CD4-positive, CD25-positive, alpha-beta regulatory T cell (primary cell): Measurements from ENCODE around the gene STOML3. TPM values are rescaled to one million over a fixed set of nuclear protein-coding genes. Genes with fewer than 3 reads are reported as not detected.

Experiments
- ATAC-seq, 2 donors: fragments of 150-1000 bp; cut with Tn5 transposase; one replicate each; pipeline ENCODE4 v1.10.0; 2021; ENCODE audit warnings: low read depth in 2 of 2, moderate number of reproducible peaks in 2 of 2, moderate library complexity in 1 of 2
- DNase-seq, 3 donors: peaks; one replicate each; pipeline versions ENCODE4 v3.0.0 to v3.0.0-alpha.2; 2012 to 2022; ENCODE audit warnings: mixed read lengths in 1 of 3
- H3K27ac ChIP-seq: one replicate; pipeline ENCODE4 v1.7.0; 2013; ENCODE audit warnings: mild to moderate bottlenecking, low read length; ENCODE audit not compliant: insufficient read depth, poor library complexity, severe bottlenecking
- H3K27me3 ChIP-seq: one replicate; pipeline ENCODE4 v1.7.0; 2013; ENCODE audit warnings: low read length; ENCODE audit not compliant: control insufficient read depth, insufficient read depth
- H3K36me3 ChIP-seq: one replicate; pipeline ENCODE4 v1.7.0; 2013; ENCODE audit warnings: mild to moderate bottlenecking, low read length, moderate library complexity; ENCODE audit not compliant: control insufficient read depth, insufficient read depth
- H3K4me1 ChIP-seq: 2 replicates; pipeline ENCODE4 v1.7.0; 2013; ENCODE audit warnings: mild to moderate bottlenecking, low read length; ENCODE audit not compliant: insufficient read depth, control insufficient read depth, poor library complexity, severe bottlenecking
- H3K4me3 ChIP-seq: one replicate; pipeline ENCODE4 v1.7.0; 2013; ENCODE audit warnings: low read depth, mild to moderate bottlenecking, low read length, moderate library complexity
- H3K9me3 ChIP-seq, 2 experiments: 1 replicate in 1 of 2; 2 replicates in 1 of 2; pipeline ENCODE4 v1.7.0; 2013; ENCODE audit warnings: low read length in 2 of 2, mild to moderate bottlenecking in 1 of 2, moderate library complexity in 1 of 2; ENCODE audit not compliant: control insufficient read depth in 2 of 2
- H3K27ac Mint-ChIP-seq, 3 donors: one replicate each; pipeline ENCODE4 v1.8.0; 2020 to 2022; ENCODE audit warnings: mild to moderate bottlenecking in 3 of 3, mixed read lengths in 3 of 3, moderate library complexity in 2 of 3
- H3K27me3 Mint-ChIP-seq: one replicate; pipeline ENCODE4 v1.8.0; 2022; ENCODE audit warnings: mild to moderate bottlenecking, mixed read lengths
- H3K36me3 Mint-ChIP-seq: one replicate; pipeline ENCODE4 v1.8.0; 2020; ENCODE audit warnings: mixed read lengths
- H3K4me1 Mint-ChIP-seq, 4 donors: one replicate each; pipeline ENCODE4 v1.8.0; 2020 to 2022; ENCODE audit warnings: mixed read lengths in 4 of 4, mild to moderate bottlenecking in 1 of 4
- H3K4me3 Mint-ChIP-seq, 4 donors: one replicate each; pipeline ENCODE4 v1.8.0; 2020 to 2022; ENCODE audit warnings: mild to moderate bottlenecking in 4 of 4, mixed read lengths in 4 of 4, moderate library complexity in 3 of 4
- H3K9me3 Mint-ChIP-seq, 7 donors: one replicate each; pipeline ENCODE4 v1.8.0; 2020 to 2022; ENCODE audit warnings: mixed read lengths in 7 of 7, mild to moderate bottlenecking in 3 of 7, moderate library complexity in 2 of 7
- polyA plus RNA-seq, 4 donors: library from polyadenylated mRNA; unstranded; fragments of 300-500 nt; fragmentation: Illumina TruSeq; gene quantifications; one replicate each; pipeline ENCODE4 v1.2.3, GENCODE V29; 2021
- total RNA-seq: library from RNA; stranded (reverse); gene quantifications from one replicate; pipeline ENCODE4 v1.2.3, GENCODE V29; 2022

The STOML3 gene
- total and polyA plus RNA-seq, 5 donors from 2014 or later = not detected

DNA sequence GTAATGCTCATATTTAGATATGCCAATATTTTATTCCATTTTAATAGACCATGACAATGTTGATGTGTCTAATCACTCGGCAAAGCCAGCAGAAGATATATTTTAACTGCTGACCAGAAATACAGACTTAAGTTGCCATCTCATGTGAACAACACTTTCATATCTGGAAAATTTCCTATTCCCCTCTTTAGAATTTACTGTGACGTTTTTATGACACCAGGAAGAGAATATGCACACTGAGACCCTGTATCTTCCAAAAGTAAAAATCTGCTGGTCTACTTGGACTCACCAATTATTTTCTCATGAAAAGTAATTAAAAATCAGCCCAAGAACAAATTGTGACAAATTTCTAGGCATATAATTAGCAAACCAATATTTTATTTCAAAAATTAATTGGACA is 45.2 kb upstream of the STOML3 start:
- peaks cover 45% of the 10 kb centered on the region for H3K4me1 ChIP-seq
- H3K4me1 Mint-ChIP-seq = peaks cover 36 to 75% (median 52%) of the 10 kb centered on the region in 4 donors

DNA sequence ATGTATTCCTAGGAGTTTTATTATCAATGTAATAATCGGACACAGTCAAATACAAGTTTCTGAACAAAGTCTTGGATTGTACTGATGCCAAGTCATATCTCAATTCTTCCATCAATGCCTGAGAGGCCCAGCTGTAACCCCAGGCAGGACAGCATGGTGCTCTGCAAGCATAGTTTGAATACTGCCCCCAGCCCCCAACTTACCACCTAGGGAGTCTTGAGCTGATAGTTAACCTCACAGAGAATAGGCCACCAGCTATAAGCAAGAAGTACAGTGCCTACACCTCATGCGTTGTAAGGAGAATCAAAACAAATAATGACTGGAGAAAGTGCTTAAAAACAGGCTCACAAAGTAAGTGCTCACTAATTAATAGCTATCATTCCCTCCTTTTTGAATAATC is 44.6 kb upstream of the STOML3 start:
- peak overlapping the region; percentile 99 for H3K4me3 ChIP-seq
- ATAC-seq = no peak
- H3K4me1 ChIP-seq = peaks cover 45% of the 10 kb centered on the region
- peaks cover 35 to 72% (median 46%) of the 10 kb centered on the region in 4 donors for H3K4me1 Mint-ChIP-seq
- DNase-seq = no peak
- H3K4me3 Mint-ChIP-seq = peak overlapping the region; percentile 94 to 99 (median 97)
- H3K36me3 ChIP-seq = peaks cover 5% of the 10 kb centered on the region
- H3K27ac ChIP-seq = no peak overlapping the region
- H3K9me3 ChIP-seq = no peaks in the 10 kb centered on the region
- H3K27me3 Mint-ChIP-seq = no peaks in the 10 kb centered on the region
- H3K36me3 Mint-ChIP-seq = no peaks in the 10 kb centered on the region
- peak overlapping the region; percentile 5 to 97 (median 77) for H3K27ac Mint-ChIP-seq
- H3K9me3 Mint-ChIP-seq = no peaks in the 10 kb centered on the region
- no peaks in the 10 kb centered on the region for H3K27me3 ChIP-seq

More for the DNA sequence above, 45.2 kb upstream of the STOML3 start:
- Histone ChIP-seq H3K9me3 (no peaks in the 10 kb centered on the region), H3K27ac (no peak overlapping the region), H3K27me3 (no peaks in the 10 kb centered on the region), H3K4me3 (peak overlapping the region; percentile 99), H3K36me3 (peaks cover 4% of the 10 kb centered on the region)
- no peaks in the 10 kb centered on the region for H3K9me3 Mint-ChIP-seq
- no peak for DNase-seq
- ATAC-seq = no peak
- no peaks in the 10 kb centered on the region for H3K27me3 Mint-ChIP-seq
- H3K27ac Mint-ChIP-seq = peak overlapping the region in 2 of 3 donors; percentile 80 to 97
- peaks cover 2% of the 10 kb centered on the region for H3K36me3 Mint-ChIP-seq
- peak overlapping the region; percentile 94 to 99 (median 97) for H3K4me3 Mint-ChIP-seq

DNA sequence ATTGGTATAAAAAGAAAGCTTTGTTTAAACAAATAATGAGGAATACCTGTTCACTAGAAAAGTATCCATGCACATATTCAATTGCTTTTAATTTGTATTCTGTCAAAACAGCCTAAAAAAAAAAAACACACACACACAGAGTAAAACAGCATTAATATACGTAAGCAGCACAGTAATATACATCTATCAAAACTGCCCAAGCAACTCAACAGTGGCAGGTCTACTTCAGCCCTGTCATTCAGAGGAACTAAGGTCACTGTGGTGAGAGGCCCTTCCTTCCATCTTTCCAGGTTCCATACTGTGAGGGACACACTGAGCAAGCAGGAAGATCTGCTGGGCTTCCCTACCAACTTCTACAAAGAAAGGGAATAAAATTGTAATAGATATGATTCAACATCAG is 43.5 kb upstream of the STOML3 start:
- DNase-seq (no peak), ATAC-seq (no peak)
- Mint-ChIP-seq H3K4me1 (peaks cover 30 to 66% (median 40%) of the 10 kb centered on the region in 4 donors), H3K27me3 (no peaks in the 10 kb centered on the region), H3K4me3 (peak overlapping the region; percentile 39 to 99 (median 74)), H3K9me3 (no peaks in the 10 kb centered on the region), H3K36me3 (no peaks in the 10 kb centered on the region), H3K27ac (peak overlapping the region in 2 of 3 donors; percentile 49 to 73)
- Histone ChIP-seq H3K27ac (no peak overlapping the region), H3K27me3 (no peaks in the 10 kb centered on the region), H3K4me1 (peaks cover 39% of the 10 kb centered on the region), H3K4me3 (peak overlapping the region; percentile 99), H3K9me3 (no peaks in the 10 kb centered on the region), H3K36me3 (peaks cover 13% of the 10 kb centered on the region)

DNA sequence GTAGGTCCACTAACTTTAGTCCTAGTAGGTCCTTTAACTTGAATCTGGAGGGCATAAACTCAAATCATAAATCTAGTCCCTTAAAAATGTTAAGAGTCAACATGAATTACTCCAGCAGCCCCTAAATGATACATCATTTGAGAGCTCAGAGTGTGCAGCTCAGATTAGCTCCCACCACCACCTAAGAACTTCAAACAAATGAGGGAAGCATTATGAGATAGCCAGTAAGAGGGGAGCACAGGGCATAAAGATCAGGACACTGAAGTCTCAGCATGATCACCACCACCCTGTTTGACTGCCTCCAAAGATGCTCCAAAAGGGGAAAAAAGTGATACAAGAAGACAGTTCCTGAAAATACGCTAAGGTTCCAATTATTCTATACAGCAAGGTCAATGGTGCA is 41.5 kb upstream of the STOML3 start:
- Histone ChIP-seq H3K4me3 (no peak overlapping the region), H3K27ac (no peak overlapping the region), H3K36me3 (peaks cover 32% of the 10 kb centered on the region), H3K27me3 (no peaks in the 10 kb centered on the region), H3K9me3 (no peaks in the 10 kb centered on the region), H3K4me1 (peaks cover 33% of the 10 kb centered on the region)
- DNase-seq (no peak), ATAC-seq (no peak)
- H3K9me3 Mint-ChIP-seq = no peaks in the 10 kb centered on the region
- peak overlapping the region in 1 of 4 donors; percentile 35 for H3K4me3 Mint-ChIP-seq
- H3K4me1 Mint-ChIP-seq = peaks cover 27 to 59% (median 45%) of the 10 kb centered on the region in 4 donors
- no peaks in the 10 kb centered on the region for H3K27me3 Mint-ChIP-seq
- H3K27ac Mint-ChIP-seq = peak overlapping the region in 2 of 3 donors; percentile 31 to 76
- H3K36me3 Mint-ChIP-seq = peaks cover 5% of the 10 kb centered on the region

DNA sequence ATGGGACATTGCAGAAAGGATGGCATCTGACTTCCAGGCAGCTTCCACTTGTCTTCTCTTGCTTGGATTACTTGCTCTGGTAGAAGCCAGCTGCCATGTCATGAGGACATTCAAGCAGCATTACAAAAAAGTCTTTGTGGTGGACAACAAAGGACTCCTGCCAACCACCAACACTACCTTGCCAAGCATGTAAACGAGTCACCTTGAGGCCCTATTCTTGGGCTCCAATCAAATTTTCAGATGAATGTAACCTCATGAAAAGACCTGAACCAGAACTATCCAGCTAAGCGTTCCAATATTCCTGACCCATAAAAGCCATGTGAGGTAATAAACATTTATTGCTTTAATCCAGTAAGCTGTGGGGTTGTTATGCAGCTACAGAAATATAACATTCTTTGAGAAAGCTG is 34.8 kb upstream of the STOML3 start:
- Histone ChIP-seq H3K27ac (no peak overlapping the region), H3K4me3 (no peak overlapping the region), H3K9me3 (no peaks in the 10 kb centered on the region), H3K36me3 (peaks cover 85% of the 10 kb centered on the region), H3K27me3 (no peaks in the 10 kb centered on the region), H3K4me1 (no peaks in the 10 kb centered on the region)
- Mint-ChIP-seq H3K36me3 (peaks cover 51% of the 10 kb centered on the region), H3K4me1 (peaks cover 3 to 8% (median 6%) of the 10 kb centered on the region in 4 donors), H3K4me3 (no peak overlapping the region), H3K27ac (peak overlapping the region in 2 of 3 donors; percentile 25 to 44), H3K27me3 (no peaks in the 10 kb centered on the region), H3K9me3 (no peaks in the 10 kb centered on the region)
- ATAC-seq (no peak), DNase-seq (no peak)

DNA sequence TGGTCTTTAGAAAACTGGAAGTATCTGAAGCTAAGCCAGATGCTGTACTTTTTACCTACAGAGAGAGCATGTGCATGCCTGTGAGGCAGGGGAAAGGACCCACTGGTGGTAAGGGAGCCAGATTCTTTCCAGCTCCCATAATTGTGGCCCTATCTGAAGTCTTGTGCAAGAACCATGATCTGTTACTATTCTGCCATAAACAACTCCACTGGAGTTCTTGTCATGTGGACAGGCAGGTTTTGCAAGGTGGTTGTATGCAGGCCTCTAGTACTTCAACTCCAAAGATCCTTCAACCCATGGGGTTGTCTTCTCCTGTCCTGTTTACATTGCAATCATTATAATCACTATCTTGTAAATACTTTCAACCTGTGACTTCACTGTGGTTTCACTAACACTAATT is 33.1 kb upstream of the STOML3 start:
- peaks cover 0 to 8% (median 6%) of the 10 kb centered on the region in 4 donors for H3K4me1 Mint-ChIP-seq

DNA sequence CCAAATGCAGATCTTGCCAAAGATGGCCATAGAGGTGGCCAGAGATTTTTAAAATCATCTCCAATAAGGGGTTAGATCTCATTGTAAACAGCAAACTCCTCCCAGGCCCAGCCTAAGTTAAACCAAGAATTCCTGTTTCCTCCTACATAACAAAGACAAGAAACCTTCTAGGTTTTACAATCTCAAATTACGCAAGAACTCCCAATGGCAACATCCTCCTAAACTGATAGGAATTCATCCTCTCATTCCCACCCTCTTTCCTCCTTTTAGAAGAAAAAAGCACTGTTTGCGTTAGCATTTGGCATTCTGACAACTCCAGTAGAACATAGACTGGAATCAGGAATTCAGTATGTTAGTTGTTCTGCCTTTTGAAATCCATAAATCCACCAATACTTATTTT is 32.7 kb upstream of the STOML3 start:
- Histone ChIP-seq H3K27ac (no peak overlapping the region), H3K9me3 (no peaks in the 10 kb centered on the region), H3K27me3 (no peaks in the 10 kb centered on the region), H3K36me3 (peaks cover 73% of the 10 kb centered on the region), H3K4me1 (no peaks in the 10 kb centered on the region), H3K4me3 (no peak overlapping the region)
- peaks cover 0 to 8% (median 6%) of the 10 kb centered on the region in 4 donors for H3K4me1 Mint-ChIP-seq
- no peaks in the 10 kb centered on the region for H3K27me3 Mint-ChIP-seq
- no peaks in the 10 kb centered on the region for H3K9me3 Mint-ChIP-seq
- no peak overlapping the region for H3K4me3 Mint-ChIP-seq
- no peak for DNase-seq
- peaks cover 61% of the 10 kb centered on the region for H3K36me3 Mint-ChIP-seq
- ATAC-seq = no peak
- H3K27ac Mint-ChIP-seq = no peak overlapping the region

More for the DNA sequence above, 33.1 kb upstream of the STOML3 start:
- Mint-ChIP-seq H3K4me3 (no peak overlapping the region), H3K27ac (no peak overlapping the region), H3K9me3 (no peaks in the 10 kb centered on the region), H3K27me3 (no peaks in the 10 kb centered on the region), H3K36me3 (peaks cover 58% of the 10 kb centered on the region)
- no peak for DNase-seq
- peaks cover 74% of the 10 kb centered on the region for H3K36me3 ChIP-seq
- H3K9me3 ChIP-seq = no peaks in the 10 kb centered on the region
- no peak overlapping the region for H3K27ac ChIP-seq
- no peaks in the 10 kb centered on the region for H3K4me1 ChIP-seq
- H3K4me3 ChIP-seq = no peak overlapping the region
- H3K27me3 ChIP-seq = no peaks in the 10 kb centered on the region
- no peak for ATAC-seq

DNA sequence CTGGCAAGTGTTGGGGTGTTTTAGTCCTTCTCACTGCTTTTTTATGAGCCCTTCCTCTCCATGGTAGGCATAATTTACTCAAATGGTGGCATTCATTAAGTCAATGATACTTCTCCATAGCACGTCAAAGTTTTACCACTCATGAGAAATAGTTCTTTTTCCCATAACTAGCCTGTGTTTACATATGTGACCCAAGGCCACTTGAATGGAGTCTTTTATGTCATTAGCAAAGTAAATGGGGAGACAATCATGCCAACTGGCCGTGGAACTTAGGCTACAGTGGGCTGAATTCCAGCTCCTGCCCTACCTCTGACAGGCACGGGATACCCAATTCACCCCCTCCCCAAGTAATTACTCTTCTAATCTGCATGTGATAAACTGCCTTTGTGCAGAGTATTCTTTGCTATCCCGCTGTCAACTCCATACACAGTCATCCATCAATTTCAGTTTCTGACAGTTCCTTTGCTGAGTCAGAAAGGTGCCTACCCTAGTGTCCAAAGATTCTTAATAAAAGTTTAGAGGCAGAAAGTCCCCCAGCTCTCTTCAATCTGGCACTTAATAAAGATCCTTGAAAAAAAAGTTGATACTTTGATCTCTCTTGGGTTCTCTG is 30.3 kb upstream of the STOML3 start:
- H3K27me3 ChIP-seq = no peaks in the 10 kb centered on the region
- no peak for ATAC-seq
- no peak overlapping the region for H3K4me3 Mint-ChIP-seq
- H3K36me3 Mint-ChIP-seq = peaks cover 61% of the 10 kb centered on the region
- H3K4me3 ChIP-seq = no peak overlapping the region
- H3K27ac ChIP-seq = no peak overlapping the region
- no peaks in the 10 kb centered on the region for H3K27me3 Mint-ChIP-seq
- peaks cover 59% of the 10 kb centered on the region for H3K36me3 ChIP-seq
- H3K9me3 Mint-ChIP-seq = no peaks in the 10 kb centered on the region
- H3K27ac Mint-ChIP-seq = peak overlapping the region in 1 of 3 donors; percentile 2
- peaks cover 2 to 6% (median 4%) of the 10 kb centered on the region in 4 donors for H3K4me1 Mint-ChIP-seq
- H3K9me3 ChIP-seq = no peaks in the 10 kb centered on the region
- no peak for DNase-seq
- H3K4me1 ChIP-seq = no peaks in the 10 kb centered on the region
